Measurements from ENCODE around the gene ACOXL. TPM values are rescaled to one million over a fixed set of nuclear protein-coding genes. Genes with fewer than 3 reads are reported as not detected.
"Not testable (repeated sequence)": the region's sequence is repeated elsewhere in the genome, so short reads cannot be mapped to it uniquely, and the experiment has no call there.

Gene ACOXL
- polyA plus RNA-seq, 3 donors, result 0.35 TPM; not detected in 2

DNA sequence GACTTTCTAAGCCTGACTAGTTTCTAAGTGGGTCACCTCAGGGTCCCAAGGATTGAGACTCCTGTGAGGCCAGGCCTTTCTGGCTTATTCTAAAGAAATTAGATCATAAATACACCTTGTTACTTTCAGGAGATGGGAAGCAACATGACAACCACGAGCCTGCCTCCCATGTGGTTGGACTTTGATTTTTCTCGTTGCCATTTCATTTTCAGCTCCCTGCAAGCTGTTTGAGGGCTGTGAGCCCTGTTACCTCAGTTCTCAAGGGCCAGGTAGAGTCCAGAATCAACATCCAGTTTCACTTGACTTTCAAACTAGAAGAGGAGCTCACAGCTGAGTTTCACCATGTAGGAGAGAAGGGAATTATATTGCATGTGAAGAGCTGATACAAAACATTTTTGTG is 228.6 kb downstream of the ACOXL start:
- intact Hi-C loops (cut with micrococcal nuclease), result loop anchor here in 1 of 2 donors (5.0 kb wide), 1 partner anchor 41 kb away; no protein-coding TSS in a partner anchor
- Histone ChIP-seq H2AFZ (ENCODE audit: insufficient read depth, low read depth, low read length, poor library complexity, severe bottlenecking) (peak overlapping the region; percentile 52), H3K4me3 (replicated peaks in 1 of 3; ENCODE audit: low read depth in 2 of 3, low read length in 3 of 3) (no peak overlapping the region), H3K4me2 (replicated peaks; ENCODE audit: extremely low read depth, low read length, poor library complexity, severe bottlenecking) (no peak overlapping the region), H3K79me2 (ENCODE audit: insufficient read depth, low read length) (no peaks in the 10 kb centered on the region), H3K36me3 (replicated peaks in 1 of 2; ENCODE audit: control insufficient read depth in 1 of 2, insufficient read depth in 2 of 2, low read length in 2 of 2) (no peaks in the 10 kb centered on the region), H3K27ac (ENCODE audit: low read depth in 1 of 2, low read length in 2 of 2) (no peak overlapping the region), H3K4me1 (ENCODE audit: control insufficient read depth in 1 of 2, insufficient read depth in 2 of 2, low read length in 2 of 2) (no peaks in the 10 kb centered on the region), H3K9ac (ENCODE audit: insufficient read depth, low read length, poor library complexity, severe bottlenecking) (no peak overlapping the region), H4K20me1 (ENCODE audit: insufficient read depth, low read length) (no peaks in the 10 kb centered on the region), H3K9me3 (replicated peaks in 1 of 2; ENCODE audit: control insufficient read depth in 1 of 2, insufficient read depth in 1 of 2, low read length in 2 of 2) (no peaks in the 10 kb centered on the region), H3K27me3 (ENCODE audit: control insufficient read depth in 2 of 2, insufficient read depth in 2 of 2, low read length in 2 of 2) (no peaks in the 10 kb centered on the region)
- Mint-ChIP-seq H3K4me3 (no peak overlapping the region), H3K36me3 (no peaks in the 10 kb centered on the region), H3K27ac (peak overlapping the region in 1 of 7 donors; percentile 57), H3K4me1 (peaks cover 6% of the 10 kb centered on the region), H3K9me3 (peaks cover 0 to 4% (median 1%) of the 10 kb centered on the region in 7 donors), H3K27me3 (ENCODE audit: low read depth in 3 of 3) (peaks cover 0 to 2% (median 0%) of the 10 kb centered on the region in 3 donors)
- no CpG with 5 or more reads among the region's 2 CpGs for WGBS (ENCODE audit: insufficient coverage)
- no peak for TF ChIP-seq CTCF (IDR thresholded peaks at IDR 0.05)
- no peak for DNase-seq

GRCh38 chr2:110961643-110962042 is 229.3 kb downstream of the ACOXL start:
- not testable (repeated sequence) for H3K27me3 ChIP-seq (ENCODE audit: control insufficient read depth in 2 of 2, insufficient read depth in 2 of 2, low read length in 2 of 2); H3K4me1 ChIP-seq (ENCODE audit: control insufficient read depth in 1 of 2, insufficient read depth in 2 of 2, low read length in 2 of 2); H3K4me3 Mint-ChIP-seq; H3K36me3 Mint-ChIP-seq; DNase-seq; H3K36me3 ChIP-seq (replicated peaks in 1 of 2; ENCODE audit: control insufficient read depth in 1 of 2, insufficient read depth in 2 of 2, low read length in 2 of 2); H3K4me2 ChIP-seq (replicated peaks; ENCODE audit: extremely low read depth, low read length, poor library complexity, severe bottlenecking); H3K27me3 Mint-ChIP-seq (ENCODE audit: low read depth in 3 of 3); H3K4me1 Mint-ChIP-seq; H4K20me1 ChIP-seq (ENCODE audit: insufficient read depth, low read length); H3K4me3 ChIP-seq (replicated peaks in 1 of 3; ENCODE audit: low read depth in 2 of 3, low read length in 3 of 3); H3K27ac Mint-ChIP-seq; H3K27ac ChIP-seq (ENCODE audit: low read depth in 1 of 2, low read length in 2 of 2); H3K9me3 Mint-ChIP-seq; H3K9me3 ChIP-seq (replicated peaks in 1 of 2; ENCODE audit: control insufficient read depth in 1 of 2, insufficient read depth in 1 of 2, low read length in 2 of 2); H2AFZ ChIP-seq (ENCODE audit: insufficient read depth, low read depth, low read length, poor library complexity, severe bottlenecking); H3K79me2 ChIP-seq (ENCODE audit: insufficient read depth, low read length); H3K9ac ChIP-seq (ENCODE audit: insufficient read depth, low read length, poor library complexity, severe bottlenecking)
- WGBS (ENCODE audit: insufficient coverage), result no CpG with 5 or more reads among the region's 3 CpGs
- intact Hi-C loops (cut with micrococcal nuclease), result loop anchor here in 1 of 2 donors (5.0 kb wide), 1 partner anchor 41 kb away; no protein-coding TSS in a partner anchor
